22Rv1 (cell line): Measurements from ENCODE around the gene ZNF892.

Source experiments
- ZFX ChIP-seq: fragments of 450-650 bp; IDR thresholded peaks from 2 replicates; pipeline ENCODE4 v1.6.1; 2017; ENCODE audit warnings: antibody characterized with exemption, borderline replicate concordance
- TF ChIP-seq, protein P1 (sequence below): fragments of 450-650 bp; IDR thresholded peaks from 2 replicates; pipeline ENCODE4 v1.5.1; 2017; ENCODE audit warnings: mild to moderate bottlenecking

DNA sequence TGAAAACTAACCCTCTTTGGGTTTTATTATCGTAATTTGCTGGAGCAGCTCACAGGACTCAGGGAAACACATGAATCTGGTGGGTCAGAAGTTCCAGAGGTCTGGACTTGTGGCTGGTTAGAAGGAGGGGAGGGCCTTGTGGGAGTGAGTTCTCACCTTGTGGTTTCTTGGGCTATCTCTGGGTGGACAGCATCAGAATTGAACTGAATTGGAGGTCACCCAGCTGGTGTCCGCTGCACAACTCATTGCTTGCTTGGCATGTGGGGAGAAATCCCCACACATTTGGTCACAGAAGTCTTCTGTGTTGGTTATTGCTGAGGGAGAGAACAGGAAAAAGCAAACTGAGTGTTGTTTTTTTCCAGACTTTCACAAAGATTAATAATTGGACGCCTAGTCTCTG is 27.5 kb downstream of the ZNF892 start:
- TF ChIP-seq, protein P1, sequence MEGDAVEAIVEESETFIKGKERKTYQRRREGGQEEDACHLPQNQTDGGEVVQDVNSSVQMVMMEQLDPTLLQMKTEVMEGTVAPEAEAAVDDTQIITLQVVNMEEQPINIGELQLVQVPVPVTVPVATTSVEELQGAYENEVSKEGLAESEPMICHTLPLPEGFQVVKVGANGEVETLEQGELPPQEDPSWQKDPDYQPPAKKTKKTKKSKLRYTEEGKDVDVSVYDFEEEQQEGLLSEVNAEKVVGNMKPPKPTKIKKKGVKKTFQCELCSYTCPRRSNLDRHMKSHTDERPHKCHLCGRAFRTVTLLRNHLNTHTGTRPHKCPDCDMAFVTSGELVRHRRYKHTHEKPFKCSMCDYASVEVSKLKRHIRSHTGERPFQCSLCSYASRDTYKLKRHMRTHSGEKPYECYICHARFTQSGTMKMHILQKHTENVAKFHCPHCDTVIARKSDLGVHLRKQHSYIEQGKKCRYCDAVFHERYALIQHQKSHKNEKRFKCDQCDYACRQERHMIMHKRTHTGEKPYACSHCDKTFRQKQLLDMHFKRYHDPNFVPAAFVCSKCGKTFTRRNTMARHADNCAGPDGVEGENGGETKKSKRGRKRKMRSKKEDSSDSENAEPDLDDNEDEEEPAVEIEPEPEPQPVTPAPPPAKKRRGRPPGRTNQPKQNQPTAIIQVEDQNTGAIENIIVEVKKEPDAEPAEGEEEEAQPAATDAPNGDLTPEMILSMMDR: no peak
- TF ChIP-seq ZFX: no peak
